Measurements from ENCODE around the gene SS18L1.

Gene SS18L1

GRCh38 chr20:62161347-62161746 is 17.8 kb downstream of the SS18L1 start:
- no peak for TF ChIP-seq CTCF (conservative IDR thresholded peaks at IDR 0.05; ENCODE audit: low read depth, low read length)
- DNase-seq (ENCODE audit: low read depth), result peak; percentile 68
- no peak overlapping the region for H3K4me3 ChIP-seq (ENCODE audit: low read depth, low read length)

GRCh38 chr20:62162765-62163484 is 19.4 kb downstream of the SS18L1 start:
- no peak for TF ChIP-seq CTCF (conservative IDR thresholded peaks at IDR 0.05; ENCODE audit: low read depth, low read length)
- DNase-seq (ENCODE audit: low read depth), result no peak
- H3K4me3 ChIP-seq (ENCODE audit: low read depth, low read length), result no peak overlapping the region

GRCh38 chr20:62163485-62163865 is 19.9 kb downstream of the SS18L1 start:
- no peak for DNase-seq (ENCODE audit: low read depth)
- H3K4me3 ChIP-seq (ENCODE audit: low read depth, low read length), result no peak overlapping the region
- no peak for TF ChIP-seq CTCF (conservative IDR thresholded peaks at IDR 0.05; ENCODE audit: low read depth, low read length)

- H3K4me3 ChIP-seq (ENCODE audit: low read depth, low read length), result no peak overlapping the region
- DNase-seq (ENCODE audit: low read depth), result no peak
- no peak for TF ChIP-seq CTCF (conservative IDR thresholded peaks at IDR 0.05; ENCODE audit: low read depth, low read length)
Measured at GRCh38 chr20:62163986-62164762, 20.6 kb downstream of the SS18L1 start.

GRCh38 chr20:62164879-62165761 is 21.6 kb downstream of the SS18L1 start:
- no peak for TF ChIP-seq CTCF (conservative IDR thresholded peaks at IDR 0.05; ENCODE audit: low read depth, low read length)
- DNase-seq (ENCODE audit: low read depth), result no peak
- no peak overlapping the region for H3K4me3 ChIP-seq (ENCODE audit: low read depth, low read length)

GRCh38 chr20:62165762-62166399 is 22.3 kb downstream of the SS18L1 start:
- no peak for TF ChIP-seq CTCF (conservative IDR thresholded peaks at IDR 0.05; ENCODE audit: low read depth, low read length)
- no peak for DNase-seq (ENCODE audit: low read depth)
- H3K4me3 ChIP-seq (ENCODE audit: low read depth, low read length), result no peak overlapping the region

Data from choroid plexus epithelial cell (primary cell).